Osteocyte (in vitro differentiated cells): ENCODE measurements around the gene CDC40. TPM values are rescaled to one million over a fixed set of nuclear protein-coding genes. Genes with fewer than 3 reads are reported as not detected.
"Not testable (repeated sequence)": the region's sequence is repeated elsewhere in the genome, so short reads cannot be mapped to it uniquely, and the experiment has no call there.

Source experiments
- DNase-seq: peaks from one replicate; pipeline ENCODE4 v3.0.0; 2021; ENCODE audit warnings: mixed read lengths; ENCODE audit not compliant: unreplicated experiment; ENCODE audit errors: extremely low spot score
- H3K27ac Mint-ChIP-seq: one replicate; pipeline ENCODE4 v1.8.0; 2021; ENCODE audit warnings: mild to moderate bottlenecking, mixed read lengths; ENCODE audit not compliant: unreplicated experiment
- H3K27me3 Mint-ChIP-seq: one replicate; pipeline ENCODE4 v1.8.0; 2021; ENCODE audit warnings: mixed read lengths; ENCODE audit not compliant: unreplicated experiment
- H3K36me3 Mint-ChIP-seq: one replicate; pipeline ENCODE4 v1.8.0; 2021; ENCODE audit warnings: mixed read lengths; ENCODE audit not compliant: unreplicated experiment
- H3K4me1 Mint-ChIP-seq: one replicate; pipeline ENCODE4 v1.8.0; 2021; ENCODE audit warnings: mixed read lengths; ENCODE audit not compliant: unreplicated experiment
- H3K4me3 Mint-ChIP-seq: one replicate; pipeline ENCODE4 v1.8.0; 2021; ENCODE audit warnings: mild to moderate bottlenecking, moderate library complexity, mixed read lengths; ENCODE audit not compliant: unreplicated experiment
- H3K9me3 Mint-ChIP-seq: one replicate; pipeline ENCODE4 v1.8.0; 2021; ENCODE audit warnings: mixed read lengths; ENCODE audit not compliant: unreplicated experiment
- CTCF ChIP-seq: fragments of 200-600 bp; sonication (generic); IDR thresholded peaks from 2 replicates; pipeline ENCODE4 v1.5.0; 2021; ENCODE audit warnings: antibody characterized with exemption, mild to moderate bottlenecking, moderate library complexity
- total RNA-seq: library from RNA; stranded (reverse); gene quantifications from 2 replicates; pipeline ENCODE4 v1.2.1, GENCODE V29; 2021

The CDC40 gene
- total RNA-seq, 1 donor from 2014 or later: 16.7 TPM

DNA sequence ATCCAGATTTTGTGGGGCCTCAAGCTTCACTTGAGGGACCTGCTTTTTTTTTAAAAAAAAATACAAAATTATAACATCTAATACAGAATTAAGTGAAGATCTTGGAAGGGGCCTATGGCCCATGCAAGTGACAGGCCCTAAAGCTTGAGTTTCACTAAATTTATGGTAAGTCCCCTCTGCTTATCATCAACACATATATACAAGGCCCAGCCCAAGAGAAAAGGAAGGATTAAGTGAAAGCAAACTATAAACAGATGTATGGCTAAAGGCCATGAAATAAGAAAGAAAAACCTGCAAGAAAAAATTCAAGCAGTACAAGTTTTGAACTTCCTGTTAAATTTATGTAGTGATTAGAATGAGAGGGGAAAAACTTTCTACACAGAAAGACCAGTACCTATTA, 86.8 kb downstream of the CDC40 start:
- peaks cover 4% of the 10 kb centered on the region for H3K27me3 Mint-ChIP-seq
- no peaks in the 10 kb centered on the region for H3K4me1 Mint-ChIP-seq
- no peaks in the 10 kb centered on the region for H3K36me3 Mint-ChIP-seq
- DNase-seq: no peak
- peaks cover 3% of the 10 kb centered on the region for H3K9me3 Mint-ChIP-seq
- no peak overlapping the region for H3K27ac Mint-ChIP-seq
- no peak for TF ChIP-seq CTCF
- H3K4me3 Mint-ChIP-seq: no peak overlapping the region

DNA sequence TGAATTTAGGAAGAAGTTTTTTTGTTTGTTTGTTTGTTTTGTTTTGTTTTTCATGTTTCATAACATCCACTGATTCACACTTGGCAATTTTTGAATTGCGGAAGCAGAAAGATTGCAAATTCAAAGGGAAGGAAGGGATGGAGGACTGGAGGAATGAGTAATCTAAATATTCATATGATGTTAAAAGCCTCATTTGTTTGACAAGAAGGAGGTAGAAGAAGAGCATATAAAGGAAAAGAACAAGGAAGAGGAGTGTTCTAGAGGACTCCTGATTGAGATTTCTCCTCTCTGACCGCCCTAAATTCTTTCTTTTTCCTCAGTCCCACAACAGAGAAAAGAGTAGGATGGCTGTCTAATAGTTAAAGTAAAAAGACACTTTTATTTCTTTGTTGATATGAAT, 89.4 kb downstream of the CDC40 start:
- Mint-ChIP-seq H3K36me3 (no peaks in the 10 kb centered on the region), H3K4me1 (no peaks in the 10 kb centered on the region), H3K4me3 (no peak overlapping the region), H3K27me3 (peaks cover 4% of the 10 kb centered on the region), H3K9me3 (peaks cover 3% of the 10 kb centered on the region), H3K27ac (no peak overlapping the region)
- no peak for DNase-seq
- TF ChIP-seq CTCF: no peak

- peaks cover 4% of the 10 kb centered on the region for H3K27me3 Mint-ChIP-seq
- DNase-seq: no peak
- no peaks in the 10 kb centered on the region for H3K36me3 Mint-ChIP-seq
- H3K27ac Mint-ChIP-seq: no peak overlapping the region
- H3K4me3 Mint-ChIP-seq: no peak overlapping the region
- H3K4me1 Mint-ChIP-seq: no peaks in the 10 kb centered on the region
- TF ChIP-seq CTCF: no peak
- peaks cover 3% of the 10 kb centered on the region for H3K9me3 Mint-ChIP-seq
These were observed 89.9 kb downstream of the CDC40 start for GRCh38 chr6:110270165-110270564.

- DNase-seq: no peak
These were observed 91.5 kb downstream of the CDC40 start for GRCh38 chr6:110271732-110272022.

GRCh38 chr6:110272781-110273180, 92.6 kb downstream of the CDC40 start:
- H3K4me3 Mint-ChIP-seq, H3K27me3 Mint-ChIP-seq, H3K9me3 Mint-ChIP-seq, DNase-seq, H3K4me1 Mint-ChIP-seq, H3K36me3 Mint-ChIP-seq, H3K27ac Mint-ChIP-seq: not testable (repeated sequence)

More at GRCh38 chr6:110271732-110272022, 91.5 kb downstream of the CDC40 start:
- Mint-ChIP-seq H3K27ac (no peak overlapping the region), H3K36me3 (no peaks in the 10 kb centered on the region), H3K27me3 (peaks cover 4% of the 10 kb centered on the region), H3K9me3 (peaks cover 3% of the 10 kb centered on the region), H3K4me3 (no peak overlapping the region), H3K4me1 (no peaks in the 10 kb centered on the region)
- TF ChIP-seq CTCF: no peak

DNA sequence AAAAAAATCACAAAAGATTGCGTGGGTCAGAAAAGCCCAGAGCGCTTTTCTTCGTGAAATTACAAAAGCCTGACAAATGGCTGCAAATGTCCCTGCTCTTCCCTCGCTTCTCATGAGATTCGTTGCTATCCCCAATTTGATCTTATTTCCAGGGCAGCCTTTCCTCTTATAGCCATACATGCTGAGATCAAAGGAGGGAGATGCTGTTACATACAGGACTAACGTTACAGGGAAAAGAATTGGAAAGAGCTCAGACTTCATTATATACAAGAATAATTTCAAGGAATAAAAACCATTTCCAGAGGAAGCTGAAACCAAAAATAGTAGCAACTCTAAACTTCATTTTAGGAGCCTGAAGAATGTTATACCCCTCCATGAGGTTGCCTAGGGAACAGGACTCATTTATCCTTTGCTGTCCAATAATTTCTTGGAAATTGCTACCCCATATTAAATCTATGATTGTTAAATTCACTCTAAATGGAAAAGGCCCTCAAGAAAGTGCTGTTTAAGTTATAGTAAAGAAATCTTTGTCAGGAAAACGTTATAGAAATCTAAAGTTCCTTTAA, 97.0 kb downstream of the CDC40 start:
- Mint-ChIP-seq H3K4me3 (no peak overlapping the region), H3K36me3 (no peaks in the 10 kb centered on the region), H3K27me3 (peaks cover 4% of the 10 kb centered on the region), H3K9me3 (no peaks in the 10 kb centered on the region), H3K27ac (no peak overlapping the region), H3K4me1 (no peaks in the 10 kb centered on the region)
- DNase-seq: no peak
- TF ChIP-seq CTCF: no peak
